ENCODE data around the gene FBXO8. TPM values are rescaled to one million over a fixed set of nuclear protein-coding genes. Genes with fewer than 3 reads are reported as not detected.

Gene FBXO8
- total RNA-seq, 2 experiments from 2014 or later: 17.9 to 19.4 TPM

DNA sequence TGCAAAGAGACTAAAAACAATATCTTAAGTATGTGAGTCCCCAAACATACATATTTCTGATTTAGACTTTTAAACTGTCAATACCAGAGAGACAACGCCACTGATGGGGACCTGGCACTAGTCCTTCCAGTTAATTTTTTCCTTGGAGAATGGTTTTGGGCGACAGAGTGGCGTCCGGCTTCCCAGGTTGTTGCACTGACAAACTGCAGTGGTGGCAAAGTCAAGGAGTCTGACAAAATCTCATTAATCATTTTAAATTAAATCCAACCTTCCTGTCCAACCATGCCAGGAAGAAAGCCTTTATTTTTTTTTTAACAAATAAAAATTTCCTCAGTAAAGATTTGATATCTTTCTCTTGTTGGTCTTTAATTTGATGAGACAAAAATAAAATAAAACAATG lies 52.8 kb downstream of the FBXO8 start:
- ChIA-PET CTCF (no interaction called here), POLR2A (no interaction called here)
- Histone ChIP-seq H3K36me3 (ENCODE audit: insufficient read depth, low read length) (no peaks in the 10 kb centered on the region), H3K4me1 (ENCODE audit: insufficient read depth, low read length) (no peaks in the 10 kb centered on the region), H3K27ac (ENCODE audit: low read depth in 1 of 2, low read length in 2 of 2) (no peak overlapping the region), H3K4me3 (ENCODE audit: low read length) (no peak overlapping the region), H3K27me3 (ENCODE audit: control insufficient read depth in 1 of 2, insufficient read depth in 2 of 2, low read length in 2 of 2) (peaks cover 3% of the 10 kb centered on the region in 2 experiments), H3K9me3 (ENCODE audit: control insufficient read depth in 1 of 2, insufficient read depth in 1 of 2, low read length in 2 of 2) (no peaks in the 10 kb centered on the region)
- no peak for ATAC-seq (ENCODE audit: poor library complexity)
- TF ChIP-seq, protein P1, sequence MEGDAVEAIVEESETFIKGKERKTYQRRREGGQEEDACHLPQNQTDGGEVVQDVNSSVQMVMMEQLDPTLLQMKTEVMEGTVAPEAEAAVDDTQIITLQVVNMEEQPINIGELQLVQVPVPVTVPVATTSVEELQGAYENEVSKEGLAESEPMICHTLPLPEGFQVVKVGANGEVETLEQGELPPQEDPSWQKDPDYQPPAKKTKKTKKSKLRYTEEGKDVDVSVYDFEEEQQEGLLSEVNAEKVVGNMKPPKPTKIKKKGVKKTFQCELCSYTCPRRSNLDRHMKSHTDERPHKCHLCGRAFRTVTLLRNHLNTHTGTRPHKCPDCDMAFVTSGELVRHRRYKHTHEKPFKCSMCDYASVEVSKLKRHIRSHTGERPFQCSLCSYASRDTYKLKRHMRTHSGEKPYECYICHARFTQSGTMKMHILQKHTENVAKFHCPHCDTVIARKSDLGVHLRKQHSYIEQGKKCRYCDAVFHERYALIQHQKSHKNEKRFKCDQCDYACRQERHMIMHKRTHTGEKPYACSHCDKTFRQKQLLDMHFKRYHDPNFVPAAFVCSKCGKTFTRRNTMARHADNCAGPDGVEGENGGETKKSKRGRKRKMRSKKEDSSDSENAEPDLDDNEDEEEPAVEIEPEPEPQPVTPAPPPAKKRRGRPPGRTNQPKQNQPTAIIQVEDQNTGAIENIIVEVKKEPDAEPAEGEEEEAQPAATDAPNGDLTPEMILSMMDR (IDR thresholded peaks at IDR 0.05): no peak
- H3K4me1 Mint-ChIP-seq (ENCODE audit: low read depth): no peaks in the 10 kb centered on the region
- no peak overlapping the region for H3K27ac Mint-ChIP-seq
- H3K4me3 Mint-ChIP-seq: no peak overlapping the region
- H3K27me3 Mint-ChIP-seq: peaks cover 18% of the 10 kb centered on the region
- intact Hi-C loops (cut with DNase I, micrococcal nuclease): no loop called here
- H3K36me3 Mint-ChIP-seq (ENCODE audit: low read depth): peaks cover 4% of the 10 kb centered on the region
- DNase-seq: no peak
- no peaks in the 10 kb centered on the region for H3K9me3 Mint-ChIP-seq

- Histone ChIP-seq H3K4me1 (ENCODE audit: insufficient read depth, low read length) (no peaks in the 10 kb centered on the region), H3K36me3 (ENCODE audit: insufficient read depth, low read length) (no peaks in the 10 kb centered on the region), H3K27me3 (ENCODE audit: control insufficient read depth in 1 of 2, insufficient read depth in 2 of 2, low read length in 2 of 2) (peaks cover 3% of the 10 kb centered on the region in 2 experiments), H3K4me3 (ENCODE audit: low read length) (no peak overlapping the region), H3K27ac (ENCODE audit: low read depth in 1 of 2, low read length in 2 of 2) (no peak overlapping the region), H3K9me3 (ENCODE audit: control insufficient read depth in 1 of 2, insufficient read depth in 1 of 2, low read length in 2 of 2) (no peaks in the 10 kb centered on the region)
- Mint-ChIP-seq H3K4me1 (ENCODE audit: low read depth) (no peaks in the 10 kb centered on the region), H3K9me3 (no peaks in the 10 kb centered on the region), H3K4me3 (no peak overlapping the region), H3K27me3 (peaks cover 23% of the 10 kb centered on the region), H3K27ac (no peak overlapping the region), H3K36me3 (ENCODE audit: low read depth) (no peaks in the 10 kb centered on the region)
- ChIA-PET CTCF (interaction anchor here (1.1 kb wide), 1 partner anchor 11 kb away, joined by 4 read pairs; no protein-coding TSS in a partner anchor), POLR2A (no interaction called here)
- intact Hi-C loops (cut with DNase I, micrococcal nuclease): no loop called here
- DNase-seq (no peak), ATAC-seq (ENCODE audit: poor library complexity) (no peak)
- TF ChIP-seq, protein P1 (IDR thresholded peaks at IDR 0.05): no peak
These were observed 53.3 kb downstream of the FBXO8 start for GRCh38 chr4:174230148-174230547.

DNA sequence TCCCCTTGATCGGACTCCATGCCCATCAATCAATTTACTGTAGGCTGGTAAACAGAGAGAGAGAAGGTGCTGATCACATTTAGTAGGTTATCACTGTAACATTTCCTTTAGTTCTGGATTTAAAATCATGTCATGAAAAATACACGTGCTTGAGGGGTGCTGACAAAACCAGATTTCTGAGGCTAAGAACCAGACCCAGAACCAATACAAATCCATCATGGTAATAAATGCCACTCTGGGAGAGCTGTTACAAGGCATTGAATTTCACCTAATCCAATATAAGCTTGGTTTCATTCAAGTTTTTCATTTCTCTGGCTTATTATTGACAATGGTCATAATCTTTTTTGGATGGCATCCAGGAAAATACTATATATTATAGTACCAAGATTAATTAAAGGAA lies 54.5 kb downstream of the FBXO8 start:
- Mint-ChIP-seq H3K27me3 (peaks cover 24% of the 10 kb centered on the region), H3K9me3 (no peaks in the 10 kb centered on the region), H3K36me3 (ENCODE audit: low read depth) (no peaks in the 10 kb centered on the region), H3K4me1 (ENCODE audit: low read depth) (no peaks in the 10 kb centered on the region), H3K27ac (no peak overlapping the region), H3K4me3 (no peak overlapping the region)
- peaks cover 3% of the 10 kb centered on the region in 2 experiments for H3K27me3 ChIP-seq (ENCODE audit: control insufficient read depth in 1 of 2, insufficient read depth in 2 of 2, low read length in 2 of 2)
- intact Hi-C loops (cut with DNase I, micrococcal nuclease): no loop called here
- no peak overlapping the region for H3K4me3 ChIP-seq (ENCODE audit: low read length)
- DNase-seq (no peak), ATAC-seq (ENCODE audit: poor library complexity) (no peak)
- no peaks in the 10 kb centered on the region for H3K36me3 ChIP-seq (ENCODE audit: insufficient read depth, low read length)
- H3K27ac ChIP-seq (ENCODE audit: low read depth in 1 of 2, low read length in 2 of 2): no peak overlapping the region
- POLR2A ChIA-PET: no interaction called here
- no peaks in the 10 kb centered on the region for H3K9me3 ChIP-seq (ENCODE audit: control insufficient read depth in 1 of 2, insufficient read depth in 1 of 2, low read length in 2 of 2)
- CTCF ChIA-PET: interaction anchor here (1.1 kb wide), 1 partner anchor 10 kb away, joined by 4 read pairs; no protein-coding TSS in a partner anchor
- no peaks in the 10 kb centered on the region for H3K4me1 ChIP-seq (ENCODE audit: insufficient read depth, low read length)
- TF ChIP-seq, protein P1 (IDR thresholded peaks at IDR 0.05): no peak

Measured in CD4-positive, alpha-beta T cell (primary cell).